ENCODE results near the gene CYP4F3. TPM values are rescaled to one million over a fixed set of nuclear protein-coding genes. Genes with fewer than 3 reads are reported as not detected.

Gene CYP4F3
- total and polyA plus RNA-seq, 9 donors: 0.04 to 0.44 (median 0.15) TPM

GRCh38 chr19:15614507-15615379 lies 26.0 kb upstream of the CYP4F3 start, which contains the start of gene CYP4F8:
TSS of gene CYP4F8 (plus strand) at chr19:15615218. CDS start at chr19:15615617, 399 bp downstream.
- H3K4me3 ChIP-seq (ENCODE audit: low read length): no peak within 1 kb of the TSS
- no peaks in the 10 kb centered on the region for H3K9me3 ChIP-seq (replicated peaks; ENCODE audit: control insufficient read depth, low read depth, low read length)
- no peaks in the 10 kb centered on the region for H3K36me3 ChIP-seq (ENCODE audit: control insufficient read depth, insufficient read depth, low read length)
- H3K27me3 ChIP-seq (ENCODE audit: control insufficient read depth, insufficient read depth, low read length): no peaks in the 10 kb centered on the region
- no peak within 1 kb of the TSS for H3K27ac ChIP-seq (ENCODE audit: low read length)
- no peaks in the 10 kb centered on the region for H3K4me1 ChIP-seq (ENCODE audit: control insufficient read depth, insufficient read depth, low read length)
- no peak for DNase-seq
- WGBS (ENCODE audit: insufficient coverage): 67% methylated on average over 7 of the region's 8 CpGs

- no peaks in the 10 kb centered on the region for H3K9me3 ChIP-seq (replicated peaks; ENCODE audit: control insufficient read depth, low read depth, low read length)
- no peaks in the 10 kb centered on the region for H3K27me3 ChIP-seq (ENCODE audit: control insufficient read depth, insufficient read depth, low read length)
- no peak for DNase-seq
- H3K27ac ChIP-seq (ENCODE audit: low read length): no peak overlapping the region
- H3K4me3 ChIP-seq (ENCODE audit: low read length): no peak overlapping the region
- H3K36me3 ChIP-seq (ENCODE audit: control insufficient read depth, insufficient read depth, low read length): no peaks in the 10 kb centered on the region
- 53% methylated on average over 12 of the region's 14 CpGs for WGBS (ENCODE audit: insufficient coverage)
- H3K4me1 ChIP-seq (ENCODE audit: control insufficient read depth, insufficient read depth, low read length): no peaks in the 10 kb centered on the region
Observed at GRCh38 chr19:15615526-15615925, 25.2 kb upstream of the CYP4F3 start.

- no peaks in the 10 kb centered on the region for H3K27me3 ChIP-seq (ENCODE audit: control insufficient read depth, insufficient read depth, low read length)
Observed at GRCh38 chr19:15616183-15616582, 24.5 kb upstream of the CYP4F3 start.

GRCh38 chr19:15616627-15617270 lies 23.9 kb upstream of the CYP4F3 start:
- no peaks in the 10 kb centered on the region for H3K36me3 ChIP-seq (ENCODE audit: control insufficient read depth, insufficient read depth, low read length)
- H3K9me3 ChIP-seq (replicated peaks; ENCODE audit: control insufficient read depth, low read depth, low read length): no peaks in the 10 kb centered on the region
- H3K4me3 ChIP-seq (ENCODE audit: low read length): no peak overlapping the region
- DNase-seq: no peak
- 47% methylated on average over 2 of the region's 7 CpGs for WGBS (ENCODE audit: insufficient coverage)
- no peaks in the 10 kb centered on the region for H3K4me1 ChIP-seq (ENCODE audit: control insufficient read depth, insufficient read depth, low read length)
- no peaks in the 10 kb centered on the region for H3K27me3 ChIP-seq (ENCODE audit: control insufficient read depth, insufficient read depth, low read length)
- no peak overlapping the region for H3K27ac ChIP-seq (ENCODE audit: low read length)

More at GRCh38 chr19:15616183-15616582, 24.5 kb upstream of the CYP4F3 start:
- no peak for DNase-seq
- Histone ChIP-seq H3K36me3 (ENCODE audit: control insufficient read depth, insufficient read depth, low read length) (no peaks in the 10 kb centered on the region), H3K4me3 (ENCODE audit: low read length) (no peak overlapping the region), H3K27ac (ENCODE audit: low read length) (no peak overlapping the region), H3K9me3 (replicated peaks; ENCODE audit: control insufficient read depth, low read depth, low read length) (no peaks in the 10 kb centered on the region), H3K4me1 (ENCODE audit: control insufficient read depth, insufficient read depth, low read length) (no peaks in the 10 kb centered on the region)
- 80% methylated on average over 4 of the region's 4 CpGs for WGBS (ENCODE audit: insufficient coverage)

- 80% methylated on average over 3 of the region's 5 CpGs for WGBS (ENCODE audit: insufficient coverage)
- no peaks in the 10 kb centered on the region for H3K9me3 ChIP-seq (replicated peaks; ENCODE audit: control insufficient read depth, low read depth, low read length)
- DNase-seq: no peak
- no peaks in the 10 kb centered on the region for H3K27me3 ChIP-seq (ENCODE audit: control insufficient read depth, insufficient read depth, low read length)
- no peak overlapping the region for H3K27ac ChIP-seq (ENCODE audit: low read length)
- H3K4me3 ChIP-seq (ENCODE audit: low read length): no peak overlapping the region
- H3K4me1 ChIP-seq (ENCODE audit: control insufficient read depth, insufficient read depth, low read length): no peaks in the 10 kb centered on the region
- H3K36me3 ChIP-seq (ENCODE audit: control insufficient read depth, insufficient read depth, low read length): no peaks in the 10 kb centered on the region
Observed at GRCh38 chr19:15618321-15618720, 22.4 kb upstream of the CYP4F3 start.

- Histone ChIP-seq H3K4me3 (ENCODE audit: low read length) (no peak overlapping the region), H3K27ac (ENCODE audit: low read length) (no peak overlapping the region), H3K36me3 (ENCODE audit: control insufficient read depth, insufficient read depth, low read length) (no peaks in the 10 kb centered on the region), H3K27me3 (ENCODE audit: control insufficient read depth, insufficient read depth, low read length) (no peaks in the 10 kb centered on the region), H3K9me3 (replicated peaks; ENCODE audit: control insufficient read depth, low read depth, low read length) (no peaks in the 10 kb centered on the region), H3K4me1 (ENCODE audit: control insufficient read depth, insufficient read depth, low read length) (no peaks in the 10 kb centered on the region)
- no peak for DNase-seq
- WGBS (ENCODE audit: insufficient coverage): no CpG with 5 or more reads among the region's 1 CpG
Observed at GRCh38 chr19:15621801-15622200, 18.9 kb upstream of the CYP4F3 start.

GRCh38 chr19:15622991-15623390 lies 17.7 kb upstream of the CYP4F3 start:
- Histone ChIP-seq H3K9me3 (replicated peaks; ENCODE audit: control insufficient read depth, low read depth, low read length) (no peaks in the 10 kb centered on the region), H3K27me3 (ENCODE audit: control insufficient read depth, insufficient read depth, low read length) (no peaks in the 10 kb centered on the region), H3K36me3 (ENCODE audit: control insufficient read depth, insufficient read depth, low read length) (no peaks in the 10 kb centered on the region), H3K27ac (ENCODE audit: low read length) (no peak overlapping the region), H3K4me3 (ENCODE audit: low read length) (no peak overlapping the region), H3K4me1 (ENCODE audit: control insufficient read depth, insufficient read depth, low read length) (no peaks in the 10 kb centered on the region)
- DNase-seq: no peak
- 75% methylated on average over 10 of the region's 11 CpGs for WGBS (ENCODE audit: insufficient coverage)

- Histone ChIP-seq H3K27ac (ENCODE audit: low read length) (no peak overlapping the region), H3K9me3 (replicated peaks; ENCODE audit: control insufficient read depth, low read depth, low read length) (no peaks in the 10 kb centered on the region), H3K36me3 (ENCODE audit: control insufficient read depth, insufficient read depth, low read length) (no peaks in the 10 kb centered on the region), H3K4me1 (ENCODE audit: control insufficient read depth, insufficient read depth, low read length) (no peaks in the 10 kb centered on the region), H3K4me3 (ENCODE audit: low read length) (no peak overlapping the region), H3K27me3 (ENCODE audit: control insufficient read depth, insufficient read depth, low read length) (no peaks in the 10 kb centered on the region)
- WGBS (ENCODE audit: insufficient coverage): 5% methylated on average over 3 of the region's 9 CpGs
- DNase-seq: peak; percentile 19
Observed at GRCh38 chr19:15623711-15624318, 16.9 kb upstream of the CYP4F3 start.

GRCh38 chr19:15628236-15629002 lies 12.3 kb upstream of the CYP4F3 start:
- DNase-seq: no peak
- Histone ChIP-seq H3K27me3 (ENCODE audit: control insufficient read depth, insufficient read depth, low read length) (no peaks in the 10 kb centered on the region), H3K27ac (ENCODE audit: low read length) (no peak overlapping the region), H3K4me1 (ENCODE audit: control insufficient read depth, insufficient read depth, low read length) (no peaks in the 10 kb centered on the region), H3K9me3 (replicated peaks; ENCODE audit: control insufficient read depth, low read depth, low read length) (no peaks in the 10 kb centered on the region), H3K36me3 (ENCODE audit: control insufficient read depth, insufficient read depth, low read length) (no peaks in the 10 kb centered on the region), H3K4me3 (ENCODE audit: low read length) (no peak overlapping the region)
- 51% methylated on average over 16 of the region's 22 CpGs for WGBS (ENCODE audit: insufficient coverage)
